Thymus (tissue), 11 donors: Measurements from ENCODE around the gene LYRM4. TPM values are rescaled to one million over a fixed set of nuclear protein-coding genes. Genes with fewer than 3 reads are reported as not detected.

Source experiments
- DNase-seq, 9 donors: peaks; one replicate each; pipeline ENCODE4 v3.0.0-alpha.2; 2013; ENCODE audit warnings: low spot score in 9 of 9, low read depth in 6 of 9, missing footprints in 1 of 9
- H3K27ac ChIP-seq, 2 donors: one replicate each; pipeline ENCODE4 v1.5.1; 2013; ENCODE audit warnings: control low read depth in 1 of 2, low read depth in 1 of 2, low read length in 1 of 2, mild to moderate bottlenecking in 1 of 2, moderate library complexity in 1 of 2
- H3K27me3 ChIP-seq, 2 donors: one replicate each; pipeline ENCODE4 v1.5.1; 2013; ENCODE audit warnings: low read length in 1 of 2; ENCODE audit not compliant: control insufficient read depth in 2 of 2, insufficient read depth in 1 of 2
- H3K36me3 ChIP-seq, 2 donors: one replicate each; pipeline ENCODE4 v1.5.1; 2013; ENCODE audit warnings: low read length in 1 of 2, mild to moderate bottlenecking in 1 of 2, moderate library complexity in 1 of 2; ENCODE audit not compliant: control insufficient read depth in 2 of 2, insufficient read depth in 2 of 2
- H3K4me1 ChIP-seq, 2 donors: one replicate each; pipeline ENCODE4 v1.5.1; 2013; ENCODE audit warnings: low read length in 2 of 2; ENCODE audit not compliant: control insufficient read depth in 2 of 2, insufficient read depth in 2 of 2
- H3K4me3 ChIP-seq, 2 donors: one replicate each; pipeline ENCODE4 v1.5.1; 2013; ENCODE audit warnings: low read length in 2 of 2, control low read depth in 1 of 2, mild to moderate bottlenecking in 1 of 2
- H3K9me3 ChIP-seq, 2 donors: one replicate each; pipeline ENCODE4 v1.5.1; 2013; ENCODE audit warnings: low read length in 1 of 2, mild to moderate bottlenecking in 1 of 2; ENCODE audit not compliant: control insufficient read depth in 2 of 2, insufficient read depth in 1 of 2
- WGBS: extraction: QIAGEN DNeasy Blood & Tissue Kit; methylation state at CpG from one replicate; pipeline ENCODE4 v1.1.7; 2013; 5-methylcytosine and 5-hydroxymethylcytosine counted together
- polyA plus RNA-seq: library from polyadenylated mRNA; stranded (reverse); fragments of 200-250 nt; gene quantifications from one replicate; pipeline ENCODE4 v1.2.3, GENCODE V29; 2013
- total RNA-seq: library from RNA; stranded (reverse); fragments of 120-200 nt; gene quantifications from one replicate; pipeline ENCODE4 v1.2.4, GENCODE V29; 2013
- donor health status: healthy.

LYRM4 gene
- total and polyA plus RNA-seq, 2 donors: 31.6 to 33.7 TPM

DNA sequence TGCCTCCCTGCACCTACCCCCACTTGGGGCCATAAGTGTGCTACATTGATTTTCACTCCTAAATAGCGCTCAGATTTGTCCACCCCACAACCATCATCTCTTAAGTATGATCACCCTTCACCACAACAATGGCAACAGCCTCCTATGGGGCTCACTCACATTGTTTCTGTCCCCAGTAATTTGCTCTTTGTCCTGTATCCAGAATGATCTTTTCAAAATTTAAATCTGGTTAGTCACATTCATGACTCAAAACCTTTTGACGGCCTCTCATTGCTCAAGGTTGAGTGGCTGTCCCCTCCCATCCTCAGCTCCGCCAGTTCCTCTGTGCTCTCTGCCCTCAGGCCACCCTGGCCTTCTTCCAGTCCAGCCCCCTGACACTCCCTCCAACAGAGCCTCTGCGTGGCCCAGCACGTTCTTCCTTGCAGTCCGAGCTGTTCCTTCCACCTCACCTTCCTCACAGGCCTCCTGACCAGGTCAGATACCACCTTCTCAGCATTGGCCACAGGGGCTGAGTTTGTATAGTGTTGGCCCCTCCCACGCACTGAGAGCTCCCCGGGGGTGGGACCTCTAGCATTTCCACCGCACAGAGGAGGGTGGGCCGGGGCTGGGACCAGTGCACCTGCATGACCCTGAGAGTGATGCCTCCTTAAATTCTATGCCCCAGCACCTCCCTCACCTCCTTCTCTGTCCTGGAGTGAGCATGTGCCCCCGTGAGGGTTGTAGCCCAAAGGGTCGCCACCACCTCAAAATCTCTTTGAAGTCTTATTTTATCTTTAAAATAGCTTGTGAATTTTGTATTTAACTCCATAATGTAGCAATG lies 178.1 kb downstream of the LYRM4 start:
- DNase-seq: no peak
- 91% methylated on average over 12 of the region's 12 CpGs for WGBS
- Histone ChIP-seq H3K9me3 (peaks cover 0 to 5% of the 10 kb centered on the region in 2 donors), H3K27ac (no peak overlapping the region), H3K4me1 (peaks cover 2 to 9% of the 10 kb centered on the region in 2 donors), H3K27me3 (peaks cover 50 to 65% of the 10 kb centered on the region in 2 donors), H3K36me3 (no peaks in the 10 kb centered on the region), H3K4me3 (no peak overlapping the region)

DNA sequence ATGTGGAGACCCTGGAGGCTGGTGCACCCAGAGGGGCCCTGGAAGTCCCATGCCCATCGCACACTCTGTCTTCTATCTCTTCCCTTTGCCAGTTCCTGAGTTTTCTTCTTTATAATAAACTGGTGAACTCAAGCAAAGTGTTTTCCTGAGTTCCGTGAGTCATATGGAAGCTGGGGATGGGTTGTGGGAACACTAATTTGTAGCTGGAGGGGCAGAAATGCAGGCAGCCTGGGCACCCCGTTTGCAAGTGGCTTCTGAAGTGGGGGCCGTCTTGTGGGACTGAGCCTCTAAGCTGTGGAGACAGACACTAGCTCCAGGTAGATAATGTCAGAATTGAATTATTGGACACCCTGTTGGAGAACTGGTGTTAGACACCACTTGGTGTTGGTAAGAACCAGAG lies 178.8 kb downstream of the LYRM4 start:
- no peak for DNase-seq
- peaks cover 2 to 9% of the 10 kb centered on the region in 2 donors for H3K4me1 ChIP-seq
- H3K27me3 ChIP-seq: peaks cover 42 to 58% of the 10 kb centered on the region in 2 donors
- H3K36me3 ChIP-seq: no peaks in the 10 kb centered on the region
- no peak overlapping the region for H3K27ac ChIP-seq
- H3K9me3 ChIP-seq: peaks cover 0 to 5% of the 10 kb centered on the region in 2 donors
- WGBS: 85% methylated on average over 4 of the region's 4 CpGs
- no peak overlapping the region for H3K4me3 ChIP-seq

DNA sequence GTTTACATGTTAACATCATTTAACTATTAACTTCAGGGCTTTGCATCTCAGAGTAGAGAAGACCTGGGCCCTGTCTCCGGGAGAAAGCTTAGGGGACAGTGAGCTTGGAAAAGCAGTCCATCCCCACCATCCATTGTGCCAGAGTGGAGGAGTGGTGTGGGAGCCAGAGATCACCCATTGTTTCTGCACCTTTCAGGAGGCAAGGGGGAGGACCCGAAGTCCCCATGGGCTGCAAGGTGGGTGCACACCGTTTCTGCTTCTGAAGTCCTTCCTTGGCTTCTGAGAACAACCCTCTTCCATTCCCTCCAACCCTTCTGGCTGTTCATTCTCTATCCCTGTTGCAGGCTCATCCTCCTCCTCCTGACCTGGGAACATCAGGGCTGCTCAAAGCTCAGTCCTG lies 179.6 kb downstream of the LYRM4 start:
- no peak overlapping the region for H3K4me3 ChIP-seq
- no peak for DNase-seq
- WGBS: 99% methylated on average over 3 of the region's 3 CpGs
- peaks cover 2 to 9% of the 10 kb centered on the region in 2 donors for H3K4me1 ChIP-seq
- no peaks in the 10 kb centered on the region for H3K9me3 ChIP-seq
- peaks cover 35 to 50% of the 10 kb centered on the region in 2 donors for H3K27me3 ChIP-seq
- H3K27ac ChIP-seq: no peak overlapping the region
- no peaks in the 10 kb centered on the region for H3K36me3 ChIP-seq

DNA sequence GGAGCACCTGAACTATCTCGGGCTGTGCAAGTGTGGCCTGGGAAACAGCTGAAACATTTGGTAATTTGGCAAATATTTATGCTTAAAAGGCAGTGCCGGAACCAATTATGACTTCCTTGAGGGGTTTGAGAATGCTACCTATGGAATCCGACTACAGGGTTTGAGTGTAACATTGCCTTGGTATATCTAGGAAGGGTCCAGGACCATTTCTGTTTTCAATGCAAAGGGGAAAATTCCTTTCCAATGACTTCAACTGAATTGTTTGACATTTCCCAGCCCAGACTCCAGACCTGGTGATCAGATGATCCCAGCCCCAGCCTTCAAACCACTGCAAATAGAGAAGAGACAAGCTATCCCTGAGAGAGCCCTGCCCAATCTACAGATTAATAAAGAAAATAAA lies 180.2 kb downstream of the LYRM4 start:
- DNase-seq: no peak
- no peak overlapping the region for H3K27ac ChIP-seq
- no peaks in the 10 kb centered on the region for H3K36me3 ChIP-seq
- H3K4me1 ChIP-seq: peaks cover 2 to 9% of the 10 kb centered on the region in 2 donors
- no peak overlapping the region for H3K4me3 ChIP-seq
- H3K9me3 ChIP-seq: no peaks in the 10 kb centered on the region
- H3K27me3 ChIP-seq: peaks cover 29 to 44% of the 10 kb centered on the region in 2 donors
- 64% methylated on average over 3 of the region's 3 CpGs for WGBS

DNA sequence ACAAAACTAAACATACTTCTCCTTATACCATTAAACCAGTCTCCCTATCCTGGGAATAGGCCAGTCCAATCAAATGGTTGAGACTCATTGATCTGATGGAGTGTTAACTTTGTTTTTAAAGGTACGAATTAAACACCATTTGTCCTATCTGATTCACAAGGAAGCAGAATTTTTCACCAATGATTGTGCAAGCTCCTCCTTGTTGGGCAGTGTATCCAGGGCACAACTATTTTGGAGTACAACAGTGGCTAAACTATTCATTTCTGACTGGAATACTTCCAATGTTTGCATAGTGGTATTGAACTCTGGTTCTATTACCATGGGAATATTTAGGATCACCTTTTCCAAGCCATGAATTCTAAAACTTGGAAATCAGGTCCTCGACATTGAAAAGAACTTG lies 181.1 kb downstream of the LYRM4 start:
- Histone ChIP-seq H3K36me3 (no peaks in the 10 kb centered on the region), H3K9me3 (no peaks in the 10 kb centered on the region), H3K4me3 (no peak overlapping the region), H3K27ac (no peak overlapping the region), H3K27me3 (peaks cover 20 to 35% of the 10 kb centered on the region in 2 donors), H3K4me1 (peaks cover 2 to 4% of the 10 kb centered on the region in 2 donors)
- 93% methylated on average over 2 of the region's 2 CpGs for WGBS
- DNase-seq: no peak

DNA sequence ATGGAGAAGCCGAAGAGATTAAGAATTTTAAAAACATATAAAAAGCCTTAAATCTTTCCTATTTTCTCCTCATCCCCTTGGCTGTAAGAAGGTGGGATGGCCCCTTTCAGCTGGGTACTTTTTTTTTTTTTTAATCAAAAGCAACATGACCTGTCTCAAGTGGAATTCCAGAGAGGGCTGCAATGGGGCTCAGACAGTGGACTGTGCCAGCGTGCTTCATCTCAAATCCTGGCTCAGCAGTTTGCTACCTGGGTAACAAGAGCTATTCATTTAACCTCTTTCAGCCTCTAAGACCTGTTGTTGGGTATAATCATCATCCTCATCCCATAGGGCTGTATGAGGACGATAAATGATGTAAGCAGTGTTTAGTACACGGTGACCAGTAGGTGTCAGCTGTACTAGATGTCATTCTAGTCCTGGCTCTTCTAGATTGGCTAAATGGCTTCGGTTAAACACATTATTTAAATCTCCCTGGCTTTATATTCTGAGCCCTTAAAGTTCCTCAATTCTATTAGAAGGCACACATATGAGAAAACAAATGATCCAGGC lies 182.6 kb downstream of the LYRM4 start:
- Histone ChIP-seq H3K27ac (no peak overlapping the region), H3K9me3 (no peaks in the 10 kb centered on the region), H3K4me3 (no peak overlapping the region), H3K27me3 (peaks cover 5 to 21% of the 10 kb centered on the region in 2 donors), H3K4me1 (no peaks in the 10 kb centered on the region), H3K36me3 (no peaks in the 10 kb centered on the region)
- 94% methylated on average over 5 of the region's 5 CpGs for WGBS
- DNase-seq: no peak

DNA sequence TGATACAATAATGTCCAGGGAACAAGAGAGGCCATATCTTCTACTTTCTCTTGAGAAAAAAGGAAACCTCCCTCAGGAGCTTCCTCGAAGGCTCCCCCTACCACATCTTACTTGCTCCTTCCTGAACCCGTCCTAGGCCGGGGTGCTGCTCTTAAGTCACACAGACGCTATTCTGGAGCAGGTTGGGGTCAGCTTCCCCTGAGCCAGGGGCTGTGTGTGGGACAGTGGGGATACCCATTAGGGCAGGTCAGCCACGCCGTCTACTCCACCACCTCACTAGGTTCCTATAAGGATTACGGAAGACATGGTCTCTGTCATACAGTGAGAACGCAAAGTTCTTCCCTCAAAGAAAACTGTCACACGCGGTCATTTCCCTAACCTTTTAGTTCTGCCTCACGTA lies 183.8 kb downstream of the LYRM4 start:
- no peak overlapping the region for H3K4me3 ChIP-seq
- peaks cover 0 to 9% of the 10 kb centered on the region in 2 donors for H3K27me3 ChIP-seq
- 99% methylated on average over 11 of the region's 11 CpGs for WGBS
- no peaks in the 10 kb centered on the region for H3K36me3 ChIP-seq
- no peak for DNase-seq
- H3K27ac ChIP-seq: no peak overlapping the region
- H3K4me1 ChIP-seq: no peaks in the 10 kb centered on the region
- no peaks in the 10 kb centered on the region for H3K9me3 ChIP-seq

DNA sequence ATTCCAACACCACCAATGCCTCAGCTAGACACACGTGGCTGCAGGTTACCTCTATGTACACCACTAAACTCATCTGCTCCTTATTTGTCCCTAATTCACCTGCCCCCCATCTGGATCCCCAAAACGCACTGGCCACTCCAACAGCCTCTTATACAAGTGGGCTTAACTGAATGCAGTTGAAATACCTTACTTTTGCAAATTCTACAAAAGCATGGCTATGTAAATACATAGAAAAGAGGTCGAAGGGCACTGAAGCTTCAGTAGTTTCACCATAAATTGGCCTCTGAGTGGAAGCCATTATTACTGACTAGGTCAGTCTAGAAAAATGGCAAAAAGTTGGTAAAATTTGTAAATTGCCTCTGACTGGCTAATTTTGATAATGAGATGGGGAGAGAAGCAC lies 186.8 kb downstream of the LYRM4 start:
- H3K4me1 ChIP-seq: no peaks in the 10 kb centered on the region
- no peak overlapping the region for H3K27ac ChIP-seq
- H3K36me3 ChIP-seq: no peaks in the 10 kb centered on the region
- H3K27me3 ChIP-seq: no peaks in the 10 kb centered on the region
- H3K4me3 ChIP-seq: no peak overlapping the region
- 97% methylated on average over 3 of the region's 3 CpGs for WGBS
- H3K9me3 ChIP-seq: no peaks in the 10 kb centered on the region
- no peak for DNase-seq

DNA sequence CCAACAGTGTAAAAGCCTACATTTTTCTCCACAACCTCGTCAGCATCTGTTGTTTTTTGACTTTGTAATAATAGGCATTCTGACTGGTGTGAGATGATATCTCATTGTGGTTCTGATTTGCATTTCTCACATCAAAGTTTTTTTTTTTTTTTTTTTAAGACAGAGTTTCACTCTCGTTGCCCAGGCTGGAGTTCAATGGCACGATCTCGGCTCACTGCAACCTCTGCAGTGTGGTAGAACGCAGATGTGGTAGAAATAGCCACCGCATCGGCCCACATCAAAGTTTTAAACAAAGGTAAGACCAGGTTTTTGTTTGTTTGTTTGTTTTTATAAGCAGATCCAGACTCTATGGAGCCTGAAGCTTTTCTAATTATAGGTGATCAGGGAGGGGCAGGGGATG lies 188.3 kb downstream of the LYRM4 start:
- Histone ChIP-seq H3K36me3 (no peaks in the 10 kb centered on the region), H3K4me1 (no peaks in the 10 kb centered on the region), H3K27me3 (no peaks in the 10 kb centered on the region), H3K9me3 (no peaks in the 10 kb centered on the region), H3K4me3 (no peak overlapping the region), H3K27ac (no peak overlapping the region)
- WGBS: 54% methylated on average over 7 of the region's 7 CpGs
- DNase-seq: peak in 1 of 9 donors; percentile 16
